Muscle of arm (tissue), 14 donors: ENCODE results near the gene IPPK. TPM values are rescaled to one million over a fixed set of nuclear protein-coding genes. Genes with fewer than 3 reads are reported as not detected.

Experiments
- DNase-seq: peaks from one replicate; pipeline ENCODE4 v3.0.0-alpha.2; 2013
- long read RNA-seq, 11 donors: transcript quantifications; one replicate each; lab custom pipeline, GENCODE V29; 2026
- polyA plus RNA-seq, 12 donors: library from polyadenylated mRNA; unstranded; fragments of 120-200 nt; gene quantifications; one replicate each; pipeline ENCODE4 v1.2.1, GENCODE V29; 2013; ENCODE audit not compliant: insufficient read length in 12 of 12

IPPK gene, protein sequence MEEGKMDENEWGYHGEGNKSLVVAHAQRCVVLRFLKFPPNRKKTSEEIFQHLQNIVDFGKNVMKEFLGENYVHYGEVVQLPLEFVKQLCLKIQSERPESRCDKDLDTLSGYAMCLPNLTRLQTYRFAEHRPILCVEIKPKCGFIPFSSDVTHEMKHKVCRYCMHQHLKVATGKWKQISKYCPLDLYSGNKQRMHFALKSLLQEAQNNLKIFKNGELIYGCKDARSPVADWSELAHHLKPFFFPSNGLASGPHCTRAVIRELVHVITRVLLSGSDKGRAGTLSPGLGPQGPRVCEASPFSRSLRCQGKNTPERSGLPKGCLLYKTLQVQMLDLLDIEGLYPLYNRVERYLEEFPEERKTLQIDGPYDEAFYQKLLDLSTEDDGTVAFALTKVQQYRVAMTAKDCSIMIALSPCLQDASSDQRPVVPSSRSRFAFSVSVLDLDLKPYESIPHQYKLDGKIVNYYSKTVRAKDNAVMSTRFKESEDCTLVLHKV
- 10 to 100 TPM in 1 of 12 donors, 1 to 10 TPM in 10, not detected in 1; 5.9 to 10.2 (median 8.5) TPM for polyA plus RNA-seq
- long read RNA-seq, donor 1, partial matches to known transcripts, result 6 of 6 reads
- long read RNA-seq, donor 1, other reads (novel, unspliced or antisense), result 0 of 6 reads
- long read RNA-seq, donor 2, full-length matches to known transcripts, result 1 of 1 reads
- long read RNA-seq, donor 2, partial matches to known transcripts, result 0 of 1 reads
- long read RNA-seq, donor 2, other reads (novel, unspliced or antisense), result 0 of 1 reads
- long read RNA-seq, donor 3, result 0 reads
- long read RNA-seq, donor 4, result 0 reads
- long read RNA-seq, donor 5, result 0 reads
- long read RNA-seq, donor 6, full-length matches to known transcripts, result 1 of 1 reads
- long read RNA-seq, donor 6, partial matches to known transcripts, result 0 of 1 reads
- long read RNA-seq, donor 6, other reads (novel, unspliced or antisense), result 0 of 1 reads
- long read RNA-seq, donor 7, result 0 reads
- long read RNA-seq, donor 8, full-length matches to known transcripts, result 3 of 3 reads
- long read RNA-seq, donor 8, partial matches to known transcripts, result 0 of 3 reads
- long read RNA-seq, donor 8, other reads (novel, unspliced or antisense), result 0 of 3 reads
- long read RNA-seq, donor 9, full-length matches to known transcripts, result 1 of 1 reads
- long read RNA-seq, donor 9, partial matches to known transcripts, result 0 of 1 reads
- long read RNA-seq, donor 9, other reads (novel, unspliced or antisense), result 0 of 1 reads
- long read RNA-seq, donor 10, result 0 reads
- long read RNA-seq, donor 11, full-length matches to known transcripts, result 2 of 2 reads
- long read RNA-seq, donor 11, partial matches to known transcripts, result 0 of 2 reads
- long read RNA-seq, donor 11, other reads (novel, unspliced or antisense), result 0 of 2 reads

DNA sequence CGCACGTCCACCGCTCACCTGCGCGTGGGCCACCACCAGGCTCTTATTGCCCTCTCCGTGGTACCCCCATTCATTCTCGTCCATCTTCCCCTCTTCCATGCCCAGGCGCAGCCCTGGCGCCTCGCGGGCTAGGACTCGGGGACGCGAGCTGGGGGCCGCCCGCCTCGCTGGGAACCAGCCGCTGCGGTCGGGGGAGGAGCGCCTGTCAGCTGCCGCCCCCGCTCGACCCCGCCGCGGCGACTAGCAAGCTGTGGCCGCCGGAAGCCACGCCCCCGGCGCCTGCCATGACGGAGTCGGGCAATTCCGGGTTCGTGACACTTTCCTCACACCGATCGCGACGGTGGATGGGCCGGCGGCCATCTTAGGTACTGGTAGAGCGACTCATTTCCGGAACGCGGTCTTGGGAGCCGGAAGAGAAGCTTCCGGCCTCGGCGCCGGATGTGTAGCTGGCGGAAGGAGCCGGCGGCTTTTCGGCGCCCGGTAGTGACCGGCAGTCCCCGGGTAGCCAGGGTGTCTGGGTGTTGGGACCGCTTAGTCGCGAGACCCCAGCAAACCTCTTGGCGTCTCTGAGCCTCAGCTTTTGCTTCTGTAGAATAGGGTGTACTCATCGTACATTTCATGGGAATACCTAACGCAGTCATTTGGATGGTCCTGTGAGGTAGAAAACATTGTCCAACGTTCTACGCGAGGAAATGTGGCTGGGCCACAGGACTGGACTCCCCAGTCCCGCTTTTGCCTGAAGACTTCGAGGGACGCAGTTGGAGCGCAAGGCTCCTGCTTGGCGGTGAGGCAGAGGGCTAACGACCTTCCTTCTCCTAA lies at the start of gene IPPK:
Gene IPPK, minus strand, starts transcription at position 242 of the 819 bp plus-strand sequence. Its CDS starts 143 bp downstream, at position 99.
- peak; percentile 99 for DNase-seq

DNA sequence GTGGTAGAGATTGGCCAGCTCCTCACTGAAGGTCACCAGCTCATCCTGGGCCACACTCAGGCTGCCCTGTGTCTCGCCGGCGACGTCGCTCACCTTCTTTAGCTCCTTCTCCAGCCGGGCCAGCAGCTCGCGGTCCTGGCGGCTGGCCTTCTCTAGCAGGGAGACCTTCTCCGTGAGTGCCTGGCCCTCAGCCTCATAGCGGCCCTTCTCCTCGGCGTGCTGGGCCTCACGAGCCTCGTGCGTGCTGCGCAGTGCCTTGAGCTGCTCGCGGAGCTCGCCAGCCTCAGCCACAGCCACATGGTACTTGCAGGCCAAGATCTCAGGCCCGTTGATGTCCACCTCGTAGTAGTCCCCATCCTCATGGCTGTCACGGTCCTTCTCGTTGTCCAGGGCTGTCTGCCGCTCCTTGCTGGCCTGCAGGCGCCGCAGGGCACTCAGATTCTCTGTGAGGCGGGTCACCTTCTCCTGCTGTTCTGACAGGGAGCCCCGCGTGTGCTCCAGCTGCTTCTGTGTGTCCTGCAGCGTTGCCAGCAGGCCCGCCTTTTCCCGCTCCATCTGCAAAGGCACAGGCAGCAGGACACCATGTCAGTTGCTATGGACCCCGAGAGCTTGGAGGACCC lies 49.2 kb upstream of the IPPK start:
- no peak for DNase-seq

DNA sequence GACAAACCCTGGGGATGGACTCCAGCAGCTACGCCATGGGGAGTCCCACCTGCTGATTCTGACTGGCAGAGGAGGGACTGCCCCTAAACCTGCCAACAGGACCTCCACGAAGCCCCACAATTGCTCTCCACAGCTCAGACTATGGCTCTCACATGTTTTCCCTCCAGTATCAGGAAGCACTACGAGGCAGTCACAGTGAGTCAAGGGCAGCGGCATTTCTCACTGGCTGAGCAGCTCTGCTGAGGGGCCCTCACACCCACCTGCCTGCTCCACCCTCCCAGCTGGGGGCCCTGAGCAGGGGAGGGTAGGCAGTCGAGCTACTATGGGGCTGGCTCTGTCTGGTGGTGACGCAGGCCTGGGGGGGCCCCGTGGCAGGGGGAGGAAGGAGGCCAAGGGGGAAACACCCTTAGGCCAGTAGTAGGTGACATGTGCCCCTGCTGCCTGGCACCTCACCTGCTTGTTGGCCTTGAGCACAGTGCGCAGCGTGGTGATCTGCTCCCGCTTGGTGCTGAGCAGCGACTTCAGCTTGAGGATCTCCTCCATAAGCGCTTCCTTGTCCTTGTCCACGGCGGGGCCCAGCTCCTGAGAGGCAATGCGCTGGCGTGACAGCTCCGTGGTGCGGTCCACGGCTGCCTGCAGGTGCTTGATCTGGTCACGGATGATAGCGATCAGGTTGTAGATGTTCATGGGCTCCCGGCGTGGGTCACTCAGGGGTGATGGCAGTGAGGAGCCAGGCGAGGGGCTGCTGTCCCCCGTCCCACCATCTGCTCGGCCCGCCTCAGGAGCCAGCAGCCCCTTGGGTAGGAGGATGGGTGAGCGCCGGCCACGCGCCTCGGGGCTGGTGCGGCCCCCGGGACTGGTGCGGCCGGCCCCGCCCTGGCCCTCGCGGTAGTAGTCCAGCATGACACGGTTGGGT lies 48.4 kb upstream of the IPPK start:
- no peak for DNase-seq

DNA sequence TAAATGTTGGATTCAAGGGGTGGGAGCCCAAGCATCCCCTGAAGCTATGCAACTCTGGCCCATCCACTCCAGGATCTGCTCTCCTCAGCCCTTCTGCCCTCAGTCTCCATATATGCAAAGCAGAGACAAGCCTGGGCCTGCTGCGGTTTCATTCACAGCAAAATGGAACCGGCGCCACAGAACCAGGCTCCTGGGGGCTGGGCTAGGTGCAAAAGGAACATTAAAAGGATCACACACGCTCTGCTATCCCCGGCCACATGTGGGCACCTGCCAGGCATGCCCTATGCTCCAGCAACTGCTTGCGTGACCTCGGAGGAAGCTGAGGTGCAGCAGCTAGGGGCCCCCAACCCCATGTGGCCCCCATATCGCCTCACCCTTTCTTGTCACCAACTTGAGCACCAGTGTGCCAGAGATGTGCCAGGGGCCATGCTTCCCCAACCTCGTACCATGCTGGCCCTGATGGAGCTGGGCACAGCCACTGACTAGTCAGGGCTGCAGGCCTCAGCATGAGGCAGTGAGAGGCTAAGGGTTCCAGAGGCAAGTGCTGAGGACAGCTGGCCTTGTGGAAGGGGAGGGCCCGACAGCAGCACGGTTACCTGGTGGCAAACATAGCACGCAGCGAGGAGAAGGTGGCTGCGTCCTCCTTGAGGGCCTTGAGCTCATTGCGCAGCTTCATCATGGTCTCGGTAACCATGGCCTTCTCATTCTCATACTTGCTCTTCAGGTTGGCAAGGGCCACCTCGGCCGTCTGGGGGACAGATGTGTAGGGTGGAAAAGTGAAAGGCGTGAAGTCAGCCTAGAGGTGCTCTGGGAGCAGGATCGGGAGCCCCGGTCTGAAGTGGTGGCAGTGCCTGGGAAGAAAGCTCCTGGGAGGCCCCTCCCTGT lies 47.5 kb upstream of the IPPK start:
- DNase-seq, result no peak

DNA sequence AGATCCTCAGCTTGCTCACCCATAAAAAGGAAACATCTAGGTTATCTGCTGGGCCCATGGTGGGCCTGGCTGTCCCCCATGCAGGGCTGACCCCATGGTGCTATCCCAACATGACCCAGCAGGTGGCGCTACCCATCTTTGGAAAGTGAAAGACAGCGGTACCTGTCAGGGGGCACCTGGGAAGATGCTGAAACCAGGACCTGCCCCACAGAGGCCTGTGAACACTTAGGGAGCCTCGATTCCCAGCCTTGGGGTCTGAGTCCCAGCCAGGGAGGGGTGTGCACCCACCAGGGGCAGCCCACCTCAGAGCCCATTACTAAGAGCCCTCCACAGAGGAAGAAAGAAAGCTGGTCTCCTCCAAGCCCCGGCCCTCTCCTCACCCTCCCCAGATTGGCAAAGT lies 46.6 kb upstream of the IPPK start:
- peak; percentile 46 for DNase-seq

DNA sequence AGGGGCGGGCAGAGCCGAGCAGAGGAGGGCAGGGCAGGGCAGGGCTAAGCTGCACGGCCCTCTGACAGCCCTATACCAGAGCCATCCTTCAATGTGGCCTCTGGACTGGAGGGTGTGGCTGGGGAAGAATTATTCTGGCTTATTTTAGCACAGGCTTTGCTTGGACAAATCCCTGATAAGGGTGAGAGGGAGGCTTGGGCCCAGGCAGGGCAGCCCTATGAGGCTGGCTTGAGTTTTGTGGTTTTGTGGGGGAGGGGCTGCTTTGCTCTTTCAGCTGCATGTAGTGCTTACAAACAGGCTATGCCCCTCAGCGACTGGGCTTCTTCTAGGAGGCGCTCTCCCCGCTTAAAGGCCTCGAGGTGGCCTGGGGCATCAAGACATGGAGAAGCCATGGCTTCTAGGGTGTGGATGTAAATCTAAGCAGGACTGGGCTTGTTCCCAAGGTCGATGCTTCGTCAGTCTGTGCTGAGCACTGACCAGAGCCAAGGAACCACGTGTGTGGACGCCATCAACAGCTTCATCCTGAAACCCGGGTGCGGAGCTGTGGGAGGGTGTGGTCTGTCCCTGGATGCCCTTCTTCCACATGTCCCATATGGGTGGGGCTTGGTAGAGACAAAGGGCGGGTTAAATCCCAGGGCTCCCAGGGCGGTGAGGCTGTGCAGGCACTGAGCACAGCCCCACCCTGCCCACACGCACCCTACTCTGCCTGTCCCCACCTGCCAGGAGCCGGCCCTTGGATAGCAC lies 45.7 kb upstream of the IPPK start:
- no peak for DNase-seq

DNA sequence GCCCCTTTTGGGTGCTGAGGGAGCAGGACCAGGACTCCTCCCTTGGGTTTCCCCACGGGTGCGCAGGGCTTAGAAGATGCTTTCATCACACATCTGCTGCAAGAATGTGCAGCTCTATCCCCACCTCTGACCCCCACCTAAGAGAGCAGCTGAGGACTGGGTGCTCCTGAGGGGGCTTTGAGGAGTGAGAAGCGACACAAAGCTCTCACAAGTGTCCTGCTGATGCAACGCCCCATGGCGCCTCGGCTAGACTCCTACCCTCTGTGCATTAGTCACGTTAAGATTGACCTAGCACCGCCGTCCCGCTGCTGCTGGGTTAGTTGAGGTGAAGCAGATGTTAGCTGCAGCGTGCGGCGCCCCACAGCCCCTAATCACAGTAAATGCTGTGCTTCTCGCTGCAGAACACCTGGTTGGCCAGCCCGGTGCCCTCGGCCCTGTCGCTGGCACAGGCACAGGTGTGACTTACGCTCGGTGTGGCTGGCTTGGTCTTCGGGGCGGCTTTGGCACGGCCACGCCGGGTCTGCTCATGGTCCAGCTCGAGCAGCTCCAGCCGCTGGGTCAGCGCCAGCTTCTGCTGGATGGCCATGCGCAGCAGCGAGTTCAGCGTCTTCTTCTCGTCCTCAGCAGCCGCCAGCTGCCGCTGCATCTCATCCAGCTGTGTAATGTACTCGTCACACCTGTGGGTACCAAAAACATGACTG lies 45.0 kb upstream of the IPPK start:
- DNase-seq, result no peak

DNA sequence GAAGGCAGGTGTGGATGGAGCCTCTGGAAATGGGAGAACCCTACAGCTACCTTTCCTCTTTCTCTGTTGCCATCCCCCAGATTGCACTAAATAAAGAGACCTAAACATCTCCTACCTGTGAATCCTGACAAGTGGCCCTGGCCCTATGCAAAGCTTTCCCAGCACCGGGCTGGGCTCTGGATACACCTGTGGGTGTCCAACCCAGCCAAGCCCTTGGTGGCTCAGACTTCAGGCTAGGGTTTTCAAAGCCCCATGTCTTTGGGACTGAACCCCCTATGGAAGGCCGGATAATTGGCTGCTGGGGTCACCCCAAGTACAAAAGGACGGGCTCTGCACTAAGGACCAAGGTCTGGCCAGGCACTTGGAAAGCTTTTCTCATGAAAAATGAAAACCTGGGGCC lies 44.1 kb upstream of the IPPK start:
- DNase-seq, result no peak

DNA sequence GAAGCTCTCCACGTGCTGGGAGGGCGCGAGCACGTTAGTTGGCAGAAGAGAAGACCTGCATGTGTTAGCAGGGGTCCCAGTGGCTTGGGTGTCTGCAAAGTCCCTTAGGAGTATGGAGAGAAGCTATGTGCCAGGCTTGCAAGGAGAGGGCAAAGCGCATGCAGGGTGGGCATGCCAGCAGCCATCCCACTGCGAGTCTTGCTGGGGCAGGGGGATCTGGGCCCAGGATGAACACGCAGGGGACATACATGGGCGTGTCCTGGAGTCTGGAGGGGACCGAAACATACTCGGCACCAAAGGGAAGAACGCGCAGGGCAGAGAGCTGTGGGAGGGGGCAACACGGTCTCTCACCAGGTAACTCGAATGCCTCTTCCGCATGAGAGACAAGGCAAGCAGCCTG lies 43.6 kb upstream of the IPPK start:
- DNase-seq, result no peak

DNA sequence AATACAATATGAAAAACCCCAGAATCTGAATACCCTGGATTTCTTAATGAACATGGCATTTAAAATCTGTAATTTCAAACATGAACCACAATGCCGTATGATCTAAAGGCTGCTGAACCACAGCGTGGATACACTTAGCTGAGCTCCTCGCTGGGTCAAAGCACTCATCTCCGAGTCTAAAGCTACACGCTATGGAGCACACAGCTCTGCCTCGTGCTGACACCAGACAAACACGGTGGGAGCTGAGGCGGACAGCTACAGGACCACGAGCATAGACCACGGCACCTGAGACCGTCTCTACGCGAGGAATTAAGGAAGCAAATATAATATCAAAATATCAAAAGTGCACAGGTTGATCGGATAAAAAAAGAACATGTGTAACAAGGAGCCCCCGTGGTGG lies 42.8 kb upstream of the IPPK start:
- DNase-seq, result no peak

DNA sequence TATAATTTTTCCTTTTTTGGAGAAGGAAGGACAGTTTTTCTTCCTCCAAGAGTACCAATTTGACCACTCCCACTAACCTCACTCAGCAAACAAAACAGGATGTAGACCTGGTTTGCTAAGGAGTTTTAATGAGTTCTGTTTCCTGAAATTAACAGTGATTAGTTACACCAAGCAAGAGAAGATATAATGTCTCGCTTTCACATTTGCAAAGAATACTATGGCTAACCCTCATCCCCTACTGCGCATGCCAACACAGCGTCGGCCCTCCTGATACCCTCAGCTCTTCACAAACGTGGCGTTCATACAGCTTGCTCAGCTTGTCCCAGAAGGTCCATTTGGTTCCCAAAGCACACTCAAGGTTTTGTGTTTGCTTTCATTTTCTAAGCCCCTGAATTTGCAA lies 41.9 kb upstream of the IPPK start:
- no peak for DNase-seq

DNA sequence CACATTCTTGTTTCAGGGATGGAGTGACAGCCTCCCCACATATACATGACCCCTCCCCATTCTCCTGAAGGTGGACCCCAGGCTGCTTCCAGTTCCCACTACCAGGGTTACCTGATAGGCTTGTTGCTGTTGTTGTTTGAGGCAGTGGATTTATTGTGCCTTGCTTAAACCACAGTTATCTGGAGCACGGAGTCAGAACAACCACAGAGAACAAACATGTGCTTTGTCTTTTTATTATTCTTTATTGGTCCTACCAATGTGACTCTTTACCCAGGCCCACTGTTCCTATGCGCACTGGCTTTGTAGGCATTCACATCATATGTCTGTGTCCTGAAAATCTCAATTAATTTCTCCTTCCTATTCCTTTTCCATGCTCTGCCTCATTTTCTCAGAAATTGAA lies 41.2 kb upstream of the IPPK start:
- DNase-seq, result no peak

DNA sequence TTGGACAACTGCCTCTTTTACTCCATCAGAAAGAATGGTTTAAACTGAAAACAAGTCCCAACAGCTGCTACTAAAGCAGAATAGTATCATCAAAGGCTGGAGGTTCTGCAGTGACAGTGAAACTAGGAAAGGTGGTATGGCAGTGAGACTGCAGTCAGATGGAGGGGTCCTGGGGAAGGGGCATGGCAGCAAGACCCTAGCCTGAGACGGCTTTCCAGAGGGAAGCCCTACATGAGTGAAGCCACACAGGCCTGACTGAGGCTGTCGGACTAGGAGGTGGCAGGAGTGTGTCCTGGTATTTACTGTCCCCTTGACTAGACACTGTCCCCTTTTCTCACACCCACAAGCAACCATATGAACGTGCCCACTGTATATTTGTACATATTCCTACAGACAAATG lies 40.4 kb upstream of the IPPK start:
- no peak for DNase-seq

DNA sequence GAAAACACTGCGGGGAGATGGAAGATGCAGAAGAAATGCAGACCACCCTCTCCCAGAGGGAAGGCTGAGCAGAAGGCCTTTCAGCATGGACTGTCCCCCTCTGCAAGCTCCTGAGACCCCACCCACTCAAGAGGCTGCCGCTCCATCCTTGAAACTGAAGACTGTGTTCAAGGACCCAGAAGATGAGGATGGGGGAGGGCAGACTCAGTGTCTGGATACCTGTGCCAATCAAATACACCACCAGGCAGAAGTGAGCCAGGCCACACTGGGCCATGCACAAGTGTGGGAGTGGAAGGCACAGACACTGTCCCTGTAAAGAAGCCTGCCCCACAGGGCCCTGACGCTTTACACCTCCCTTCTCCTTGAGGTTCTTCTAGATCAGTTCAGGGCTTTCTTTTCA lies 40.0 kb upstream of the IPPK start:
- no peak for DNase-seq

DNA sequence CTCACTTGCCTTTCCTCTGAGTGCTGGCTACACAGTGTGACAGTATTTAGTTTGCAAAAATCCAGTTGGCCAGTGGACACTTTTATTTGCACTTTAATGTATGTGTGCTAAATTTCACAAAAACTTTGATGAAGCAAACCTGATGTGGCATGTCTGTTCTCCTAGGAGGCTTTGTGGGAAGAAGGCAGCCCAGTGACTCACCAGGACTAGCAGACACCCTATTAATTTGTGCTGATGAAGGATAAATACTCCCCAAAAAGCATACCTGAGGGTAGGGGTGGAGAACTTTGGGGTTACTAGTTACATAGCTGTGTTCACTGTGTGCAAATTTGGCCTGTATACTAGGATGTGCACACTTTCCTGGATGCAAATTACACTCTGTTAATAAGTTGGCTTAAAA lies 39.3 kb upstream of the IPPK start:
- DNase-seq, result no peak

DNA sequence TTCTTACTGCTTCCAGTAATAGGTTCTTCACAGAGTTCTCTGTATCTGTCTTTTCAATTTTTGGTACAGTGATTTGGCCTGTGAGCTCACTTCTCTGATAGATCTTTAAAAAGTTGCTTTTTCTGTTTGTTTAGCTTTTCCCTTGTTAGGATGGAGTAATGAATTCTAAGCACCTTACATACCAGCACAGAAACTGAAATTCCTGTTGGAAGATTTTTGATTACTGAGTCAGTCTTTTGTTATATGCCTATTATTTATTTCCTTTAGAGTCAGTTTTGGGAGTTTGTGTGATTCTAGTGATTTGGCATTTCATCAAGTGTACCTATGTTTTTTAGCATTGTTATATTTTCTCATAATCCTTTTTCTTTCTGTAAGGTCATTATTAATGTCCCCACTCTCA lies 37.6 kb upstream of the IPPK start:
- no peak for DNase-seq
